Measurements from ENCODE around the gene SMARCA2. TPM values are rescaled to one million over a fixed set of nuclear protein-coding genes. Genes with fewer than 3 reads are reported as not detected.

Gene SMARCA2
- 820 and 827 TPM in 2 replicates for total RNA-seq (2013; cell fraction: nucleolus; rRNA removed)
- total RNA-seq (2014; rRNA removed), result 208 and 234 TPM in 2 replicates
- 317 and 320 TPM in 2 replicates for total RNA-seq (2014; rRNA removed; fragmentation: Illumina TruSeq; extraction: Trizol)
- total RNA-seq (2021), result 387 and 392 TPM in 2 replicates
- polyA plus RNA-seq (2011; ENCODE audit: low read depth), result 128 TPM
- 208 and 240 TPM in 2 replicates for polyA plus RNA-seq (2011; rRNA removed)
- 186 and 193 TPM in 2 replicates for polyA plus RNA-seq (2011; cell fraction: cytosol; rRNA removed)
- polyA plus RNA-seq (2011; cell fraction: nucleus; rRNA removed), result 252 and 269 TPM in 2 replicates
- polyA plus RNA-seq (2012), result 176 and 191 TPM in 2 replicates
- 254 and 331 TPM in 2 replicates for polyA plus RNA-seq (2014; fragmentation: Illumina TruSeq; extraction: Trizol)
- polyA plus RNA-seq (2014; fragmentation: Nextera tagmentation; extraction: Ambion mirVana), result 100 to 1,000 TPM; 100 to 130 TPM
- polyA plus RNA-seq (2014; rRNA removed), result 138 and 146 TPM in 2 replicates
- 100 to 1,000 TPM; 184 to 200 TPM for polyA plus RNA-seq (2016; fragmentation: Nextera tagmentation; extraction: Ambion mirVana)
- 444 and 518 TPM in 2 replicates for polyA minus RNA-seq (2011; rRNA and poly(A)+ RNA removed)
- 90.7 and 105 TPM in 2 replicates for polyA minus RNA-seq (2011; cell fraction: cytosol; rRNA and poly(A)+ RNA removed)
- 447 and 727 TPM in 2 replicates for polyA minus RNA-seq (2011; cell fraction: nucleus; rRNA and poly(A)+ RNA removed)
- Bru-seq, nascent RNA, result percentile 97 among the genes with signal in this experiment
- percentile 94 among the genes with signal in this experiment for BruChase-seq, experiment 1, labeled RNA remaining after a 6-hour chase
- percentile 94 among the genes with signal in this experiment for BruChase-seq, experiment 2, labeled RNA remaining after a 2-hour chase
- long read RNA-seq, experiment 1, full-length matches to known transcripts, result 11 of 37 reads
- long read RNA-seq, experiment 1, partial matches to known transcripts, result 13 of 37 reads
- long read RNA-seq, experiment 1, other reads (novel, unspliced or antisense), result 13 of 37 reads
- long read RNA-seq, experiment 2, full-length matches to known transcripts, result 26 of 185 reads
- long read RNA-seq, experiment 2, partial matches to known transcripts, result 85 of 185 reads
- long read RNA-seq, experiment 2, other reads (novel, unspliced or antisense), result 74 of 185 reads

- intact Hi-C loops (cut with micrococcal nuclease; ENCODE audit: unreplicated experiment) (loop anchor here (1.0 kb wide), 1 partner anchor 139 kb away; no protein-coding TSS in a partner anchor), in situ Hi-C loops (cut with MboI) (loop anchor here (5.0 kb wide), 1 partner anchor 138 kb away; no protein-coding TSS in a partner anchor)
- Histone ChIP-seq H2AFZ (ENCODE audit: control insufficient read depth, low read depth, low read length) (peak within 1 kb of the TSS; percentile 71), H4K20me1 (ENCODE audit: control insufficient read depth, insufficient read depth) (no peaks in the 10 kb centered on the region; the same call in 1 of the 2 replicates), H3K4me2 (ENCODE audit: control insufficient read depth, insufficient read depth) (peak within 1 kb of the TSS; percentile 90), H3K4me1 (ENCODE audit: control insufficient read depth, insufficient read depth, low read length) (peaks cover 17% of the 10 kb centered on the region; the same call in 1 of the 2 replicates), H3K9ac (ENCODE audit: control insufficient read depth, insufficient read depth, low read length) (peak within 1 kb of the TSS; percentile 95), H3K4me3 (peak within 1 kb of the TSS; percentile 95), H3K27ac (ENCODE audit: control insufficient read depth, insufficient read depth) (peak within 1 kb of the TSS; percentile 91), H3K9me3 (replicated peaks; ENCODE audit: control insufficient read depth, insufficient read depth, low read length) (no peaks in the 10 kb centered on the region; the same call in 2 of the 3 replicates), H3K27me3 (replicated peaks in 1 of 2; ENCODE audit: control insufficient read depth in 2 of 2, insufficient read depth in 2 of 2, low read length in 1 of 2) (no peaks in the 10 kb centered on the region), H3K79me2 (ENCODE audit: control insufficient read depth, insufficient read depth, low read length) (peaks cover 68% of the 10 kb centered on the region), H3K36me3 (ENCODE audit: control insufficient read depth in 2 of 2, insufficient read depth in 2 of 2, low read length in 1 of 2) (no peaks in the 10 kb centered on the region; a peak in 1 of 4 replicates)
- POLR2A ChIA-PET, result interaction anchor here (0.6 to 1.9 kb wide), 12 partner anchors 8 to 995 kb away, joined by 3 to 8 read pairs (median 4); no protein-coding TSS in a partner anchor
- WGBS (ENCODE audit: insufficient coverage, insufficient replicate concordance, low lambda C conversion rate, missing lambda C conversion rate), result 1% methylated on average over 70 of the region's 71 CpGs
- RAD21 ChIA-PET (ENCODE audit: unreplicated experiment), result interaction anchor here (0.7 to 1.7 kb wide), 11 partner anchors 35 to 177 kb away, joined by 3 to 9 read pairs (median 5); no protein-coding TSS in a partner anchor
- peak; percentile 81 for ATAC-seq
- CTCF ChIA-PET, result interaction anchor here (1.0 to 4.1 kb wide), 3 partner anchors 35 to 136 kb away, joined by 3 to 22 read pairs (median 4); no protein-coding TSS in a partner anchor
- peak; percentile 81 for FAIRE-seq
- TSS peak; percentile 94 for BruUV-seq (replicated peaks)
- peak; percentile 86 for DNase-seq (ENCODE audit: low read depth, low spot score)
- SMC1A ChIA-PET (ENCODE audit: uncharacterized antibody, unreplicated experiment), result interaction anchor here (0.9 to 5.0 kb wide), 11 partner anchors 8 to 524 kb away, joined by 3 to 26 read pairs (median 4); no protein-coding TSS in a partner anchor
- TF ChIP-seq RELA (IDR thresholded peaks at IDR 0.05; ENCODE audit: borderline replicate concordance, partially characterized antibody) (no peak), CREM (IDR thresholded peaks at IDR 0.05; ENCODE audit: low read depth) (peak; percentile 65), HDGF (IDR thresholded peaks at IDR 0.05) (no peak), BRCA1 (IDR thresholded peaks at IDR 0.05; ENCODE audit: low read depth, low read length) (no peak), ZNF24 (IDR thresholded peaks at IDR 0.05) (no peak), EGR1 (IDR thresholded peaks at IDR 0.05; ENCODE audit: borderline replicate concordance in 1 of 2, low read depth in 2 of 2, low read length in 2 of 2) (peak in 1 of 2 experiments; percentile 60; a peak in 2 of 3 replicates), NKRF (conservative IDR thresholded peaks at IDR 0.05) (peak; percentile 78), BCL11A (IDR thresholded peaks at IDR 0.05; ENCODE audit: low read depth, low read length) (no peak), PML (IDR thresholded peaks at IDR 0.05; ENCODE audit: low read length) (peak; percentile 95), FOXM1 (IDR thresholded peaks at IDR 0.05; ENCODE audit: low read depth, low read length) (no peak; the same call in 1 of the 2 replicates)
- TF ChIP-seq, protein P1, sequence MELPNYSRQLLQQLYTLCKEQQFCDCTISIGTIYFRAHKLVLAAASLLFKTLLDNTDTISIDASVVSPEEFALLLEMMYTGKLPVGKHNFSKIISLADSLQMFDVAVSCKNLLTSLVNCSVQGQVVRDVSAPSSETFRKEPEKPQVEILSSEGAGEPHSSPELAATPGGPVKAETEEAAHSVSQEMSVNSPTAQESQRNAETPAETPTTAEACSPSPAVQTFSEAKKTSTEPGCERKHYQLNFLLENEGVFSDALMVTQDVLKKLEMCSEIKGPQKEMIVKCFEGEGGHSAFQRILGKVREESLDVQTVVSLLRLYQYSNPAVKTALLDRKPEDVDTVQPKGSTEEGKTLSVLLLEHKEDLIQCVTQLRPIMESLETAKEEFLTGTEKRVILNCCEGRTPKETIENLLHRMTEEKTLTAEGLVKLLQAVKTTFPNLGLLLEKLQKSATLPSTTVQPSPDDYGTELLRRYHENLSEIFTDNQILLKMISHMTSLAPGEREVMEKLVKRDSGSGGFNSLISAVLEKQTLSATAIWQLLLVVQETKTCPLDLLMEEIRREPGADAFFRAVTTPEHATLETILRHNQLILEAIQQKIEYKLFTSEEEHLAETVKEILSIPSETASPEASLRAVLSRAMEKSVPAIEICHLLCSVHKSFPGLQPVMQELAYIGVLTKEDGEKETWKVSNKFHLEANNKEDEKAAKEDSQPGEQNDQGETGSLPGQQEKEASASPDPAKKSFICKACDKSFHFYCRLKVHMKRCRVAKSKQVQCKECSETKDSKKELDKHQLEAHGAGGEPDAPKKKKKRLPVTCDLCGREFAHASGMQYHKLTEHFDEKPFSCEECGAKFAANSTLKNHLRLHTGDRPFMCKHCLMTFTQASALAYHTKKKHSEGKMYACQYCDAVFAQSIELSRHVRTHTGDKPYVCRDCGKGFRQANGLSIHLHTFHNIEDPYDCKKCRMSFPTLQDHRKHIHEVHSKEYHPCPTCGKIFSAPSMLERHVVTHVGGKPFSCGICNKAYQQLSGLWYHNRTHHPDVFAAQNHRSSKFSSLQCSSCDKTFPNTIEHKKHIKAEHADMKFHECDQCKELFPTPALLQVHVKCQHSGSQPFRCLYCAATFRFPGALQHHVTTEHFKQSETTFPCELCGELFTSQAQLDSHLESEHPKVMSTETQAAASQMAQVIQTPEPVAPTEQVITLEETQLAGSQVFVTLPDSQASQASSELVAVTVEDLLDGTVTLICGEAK (IDR thresholded peaks at IDR 0.05; ENCODE audit: borderline replicate concordance), result no peak
Observed at GRCh38 chr9:2014696-2015580, at the start of gene SMARCA2. TSS of gene SMARCA2 (plus strand) at chr9:2015347. CDS start at chr9:2029023, 13,676 bp downstream.

All from GM12878 (cell line).